Measurements from ENCODE around the gene MAD1L1.

The MAD1L1 gene

GRCh38 chr7:1964211-1964912 lies 268.4 kb downstream of the MAD1L1 start:
- Histone ChIP-seq H3K27me3 (ENCODE audit: insufficient read depth, low read length) (no peaks in the 10 kb centered on the region), H3K36me3 (ENCODE audit: control insufficient read depth in 1 of 2, insufficient read depth in 2 of 2, low read length in 2 of 2) (peaks cover 5 to 9% of the 10 kb centered on the region in 2 experiments), H4K8ac (ENCODE audit: low read depth, low read length) (no peak overlapping the region), H3K79me1 (ENCODE audit: low read length) (no peaks in the 10 kb centered on the region), H3K4me1 (ENCODE audit: control insufficient read depth in 1 of 2, insufficient read depth in 2 of 2, low read length in 2 of 2) (no peaks in the 10 kb centered on the region), H4K12ac (ENCODE audit: low read depth, low read length) (no peak overlapping the region), H3K14ac (ENCODE audit: low read length) (no peak overlapping the region), H2BK12ac (ENCODE audit: low read length) (no peak overlapping the region), H3K27ac (ENCODE audit: low read depth, low read length) (no peak overlapping the region), H3K9me3 (ENCODE audit: insufficient read depth, low read depth, low read length) (peaks cover 3% of the 10 kb centered on the region), H4K91ac (ENCODE audit: low read depth, low read length) (no peak overlapping the region), H3K4me2 (ENCODE audit: low read length) (no peak overlapping the region), H2AFZ (ENCODE audit: insufficient read depth, low read length, poor library complexity) (no peak overlapping the region), H2BK5ac (ENCODE audit: low read depth, low read length, poor library complexity) (no peak overlapping the region), H3K79me2 (ENCODE audit: control insufficient read depth, insufficient read depth, low read length, poor library complexity) (no peaks in the 10 kb centered on the region), H3K23ac (ENCODE audit: low read length) (no peak overlapping the region), H3K4ac (ENCODE audit: low read depth, low read length) (no peak overlapping the region), H3K4me3 (ENCODE audit: low read depth, low read length) (no peak overlapping the region), H3K9ac (ENCODE audit: low read length) (no peak overlapping the region), H2BK120ac (ENCODE audit: insufficient read depth, low read length, poor library complexity) (no peak overlapping the region), H2AK5ac (ENCODE audit: low read length) (no peak overlapping the region), H3K18ac (ENCODE audit: low read length) (no peak overlapping the region)
- no CpG with 5 or more reads among the region's 25 CpGs for WGBS (ENCODE audit: extremely low coverage, insufficient coverage, insufficient read length)
- DNase-seq = no peak

GRCh38 chr7:1963575-1963974 lies 269.2 kb downstream of the MAD1L1 start:
- H2AFZ ChIP-seq (ENCODE audit: insufficient read depth, low read length, poor library complexity) = no peak overlapping the region
- H3K4me3 ChIP-seq (ENCODE audit: low read depth, low read length) = no peak overlapping the region
- peaks cover 5 to 9% of the 10 kb centered on the region in 2 experiments for H3K36me3 ChIP-seq (ENCODE audit: control insufficient read depth in 1 of 2, insufficient read depth in 2 of 2, low read length in 2 of 2)
- no peak overlapping the region for H2AK5ac ChIP-seq (ENCODE audit: low read length)
- H3K4me1 ChIP-seq (ENCODE audit: control insufficient read depth in 1 of 2, insufficient read depth in 2 of 2, low read length in 2 of 2) = no peaks in the 10 kb centered on the region
- H2BK5ac ChIP-seq (ENCODE audit: low read depth, low read length, poor library complexity) = no peak overlapping the region
- H3K79me2 ChIP-seq (ENCODE audit: control insufficient read depth, insufficient read depth, low read length, poor library complexity) = no peaks in the 10 kb centered on the region
- H4K12ac ChIP-seq (ENCODE audit: low read depth, low read length) = no peak overlapping the region
- no peak overlapping the region for H2BK120ac ChIP-seq (ENCODE audit: insufficient read depth, low read length, poor library complexity)
- no peak overlapping the region for H4K91ac ChIP-seq (ENCODE audit: low read depth, low read length)
- no peak overlapping the region for H3K4me2 ChIP-seq (ENCODE audit: low read length)
- no CpG with 5 or more reads among the region's 15 CpGs for WGBS (ENCODE audit: extremely low coverage, insufficient coverage, insufficient read length)
- H3K4ac ChIP-seq (ENCODE audit: low read depth, low read length) = no peak overlapping the region
- no peak overlapping the region for H3K27ac ChIP-seq (ENCODE audit: low read depth, low read length)
- H3K18ac ChIP-seq (ENCODE audit: low read length) = no peak overlapping the region
- no peaks in the 10 kb centered on the region for H3K27me3 ChIP-seq (ENCODE audit: insufficient read depth, low read length)
- H3K9me3 ChIP-seq (ENCODE audit: insufficient read depth, low read depth, low read length) = peaks cover 3% of the 10 kb centered on the region
- H3K23ac ChIP-seq (ENCODE audit: low read length) = no peak overlapping the region
- H2BK12ac ChIP-seq (ENCODE audit: low read length) = no peak overlapping the region
- H3K14ac ChIP-seq (ENCODE audit: low read length) = no peak overlapping the region
- no peak overlapping the region for H3K9ac ChIP-seq (ENCODE audit: low read length)
- H4K8ac ChIP-seq (ENCODE audit: low read depth, low read length) = no peak overlapping the region
- DNase-seq = no peak
- H3K79me1 ChIP-seq (ENCODE audit: low read length) = no peaks in the 10 kb centered on the region

- Histone ChIP-seq H3K27ac (ENCODE audit: low read depth, low read length) (no peak overlapping the region), H3K4ac (ENCODE audit: low read depth, low read length) (no peak overlapping the region), H2BK5ac (ENCODE audit: low read depth, low read length, poor library complexity) (no peak overlapping the region), H3K9ac (ENCODE audit: low read length) (no peak overlapping the region), H2BK12ac (ENCODE audit: low read length) (no peak overlapping the region), H3K4me1 (ENCODE audit: control insufficient read depth in 1 of 2, insufficient read depth in 2 of 2, low read length in 2 of 2) (peaks cover 0 to 2% of the 10 kb centered on the region in 2 experiments), H3K14ac (ENCODE audit: low read length) (no peak overlapping the region), H3K4me2 (ENCODE audit: low read length) (no peak overlapping the region), H2BK120ac (ENCODE audit: insufficient read depth, low read length, poor library complexity) (no peak overlapping the region), H2AK5ac (ENCODE audit: low read length) (no peak overlapping the region), H4K91ac (ENCODE audit: low read depth, low read length) (no peak overlapping the region), H3K79me1 (ENCODE audit: low read length) (no peaks in the 10 kb centered on the region), H3K27me3 (ENCODE audit: insufficient read depth, low read length) (no peaks in the 10 kb centered on the region), H3K18ac (ENCODE audit: low read length) (no peak overlapping the region), H3K23ac (ENCODE audit: low read length) (no peak overlapping the region), H3K4me3 (ENCODE audit: low read depth, low read length) (no peak overlapping the region), H2AFZ (ENCODE audit: insufficient read depth, low read length, poor library complexity) (no peak overlapping the region), H4K8ac (ENCODE audit: low read depth, low read length) (no peak overlapping the region), H4K12ac (ENCODE audit: low read depth, low read length) (no peak overlapping the region), H3K79me2 (ENCODE audit: control insufficient read depth, insufficient read depth, low read length, poor library complexity) (no peaks in the 10 kb centered on the region), H3K9me3 (ENCODE audit: insufficient read depth, low read depth, low read length) (peaks cover 3% of the 10 kb centered on the region), H3K36me3 (ENCODE audit: control insufficient read depth in 1 of 2, insufficient read depth in 2 of 2, low read length in 2 of 2) (peaks cover 0 to 4% of the 10 kb centered on the region in 2 experiments)
- peak in 1 of 2 donors; percentile 2 for DNase-seq
- no CpG with 5 or more reads among the region's 15 CpGs for WGBS (ENCODE audit: extremely low coverage, insufficient coverage, insufficient read length)
Measured at GRCh38 chr7:1961701-1962276, 271.0 kb downstream of the MAD1L1 start.

GRCh38 chr7:1959305-1959704 lies 273.4 kb downstream of the MAD1L1 start:
- H3K23ac ChIP-seq (ENCODE audit: low read length) = no peak overlapping the region
- H2BK5ac ChIP-seq (ENCODE audit: low read depth, low read length, poor library complexity) = no peak overlapping the region
- peaks cover 6% of the 10 kb centered on the region for H3K9me3 ChIP-seq (ENCODE audit: insufficient read depth, low read depth, low read length)
- no peaks in the 10 kb centered on the region for H3K79me1 ChIP-seq (ENCODE audit: low read length)
- no peak for DNase-seq
- H4K8ac ChIP-seq (ENCODE audit: low read depth, low read length) = no peak overlapping the region
- H3K4me2 ChIP-seq (ENCODE audit: low read length) = no peak overlapping the region
- no peak overlapping the region for H3K27ac ChIP-seq (ENCODE audit: low read depth, low read length)
- H4K91ac ChIP-seq (ENCODE audit: low read depth, low read length) = no peak overlapping the region
- WGBS (ENCODE audit: extremely low coverage, insufficient coverage, insufficient read length) = no CpG with 5 or more reads among the region's 13 CpGs
- H3K27me3 ChIP-seq (ENCODE audit: insufficient read depth, low read length) = no peaks in the 10 kb centered on the region
- H2BK120ac ChIP-seq (ENCODE audit: insufficient read depth, low read length, poor library complexity) = no peak overlapping the region
- H3K4me1 ChIP-seq (ENCODE audit: control insufficient read depth in 1 of 2, insufficient read depth in 2 of 2, low read length in 2 of 2) = peaks cover 0 to 2% of the 10 kb centered on the region in 2 experiments
- no peak overlapping the region for H3K18ac ChIP-seq (ENCODE audit: low read length)
- H3K9ac ChIP-seq (ENCODE audit: low read length) = no peak overlapping the region
- no peak overlapping the region for H2AK5ac ChIP-seq (ENCODE audit: low read length)
- no peak overlapping the region for H3K4ac ChIP-seq (ENCODE audit: low read depth, low read length)
- H3K14ac ChIP-seq (ENCODE audit: low read length) = no peak overlapping the region
- no peaks in the 10 kb centered on the region for H3K79me2 ChIP-seq (ENCODE audit: control insufficient read depth, insufficient read depth, low read length, poor library complexity)
- H2AFZ ChIP-seq (ENCODE audit: insufficient read depth, low read length, poor library complexity) = no peak overlapping the region
- no peak overlapping the region for H2BK12ac ChIP-seq (ENCODE audit: low read length)
- H4K12ac ChIP-seq (ENCODE audit: low read depth, low read length) = no peak overlapping the region
- no peak overlapping the region for H3K4me3 ChIP-seq (ENCODE audit: low read depth, low read length)
- H3K36me3 ChIP-seq (ENCODE audit: control insufficient read depth in 1 of 2, insufficient read depth in 2 of 2, low read length in 2 of 2) = peaks cover 0 to 8% of the 10 kb centered on the region in 2 experiments

Measured in trophoblast cell (in vitro differentiated cells and primary cell).